H9 (cell line): Measurements from ENCODE around the gene GATAD1. TPM values are rescaled to one million over a fixed set of nuclear protein-coding genes. Genes with fewer than 3 reads are reported as not detected.

ENCODE experiments used
- DNase-seq: peaks from one replicate; pipeline ENCODE4 v3.0.0-alpha.2; 2017
- H2AFZ ChIP-seq: one replicate; pipeline ENCODE4 v1.6.1; 2013; ENCODE audit warnings: mild to moderate bottlenecking, low read length, control low read depth, moderate library complexity
- H2AK5ac ChIP-seq: 2 replicates; pipeline ENCODE4 v1.6.1; 2013; ENCODE audit warnings: low read length, control low read depth, mixed read lengths; ENCODE audit not compliant: insufficient read length
- H2BK120ac ChIP-seq: one replicate; pipeline ENCODE4 v1.6.1; 2013; ENCODE audit warnings: low read depth, mild to moderate bottlenecking, low read length, control low read depth, inconsistent platforms; ENCODE audit not compliant: poor library complexity, severe bottlenecking
- H2BK12ac ChIP-seq: 2 replicates; pipeline ENCODE4 v1.6.1; 2013; ENCODE audit warnings: low read length, control low read depth, mixed read lengths, low read depth; ENCODE audit not compliant: insufficient read length
- H2BK15ac ChIP-seq: 2 replicates; pipeline ENCODE4 v1.6.1; 2013; ENCODE audit warnings: low read depth, low read length, control low read depth
- H2BK20ac ChIP-seq: one replicate; pipeline ENCODE4 v1.6.1; 2013; ENCODE audit warnings: low read depth, mild to moderate bottlenecking, low read length, control low read depth, inconsistent platforms; ENCODE audit not compliant: poor library complexity, severe bottlenecking
- H2BK5ac ChIP-seq: 2 replicates; pipeline ENCODE4 v1.6.1; 2013; ENCODE audit warnings: low read length, control low read depth, mixed read lengths; ENCODE audit not compliant: insufficient read length
- H3K14ac ChIP-seq: 2 replicates; pipeline ENCODE4 v1.6.1; 2013; ENCODE audit warnings: low read length, control low read depth; ENCODE audit not compliant: insufficient read depth
- H3K18ac ChIP-seq: 2 replicates; pipeline ENCODE4 v1.6.1; 2013; ENCODE audit warnings: low read depth, mild to moderate bottlenecking, mixed read lengths, low read length, control low read depth; ENCODE audit not compliant: insufficient read length
- H3K23ac ChIP-seq: 2 replicates; pipeline ENCODE4 v1.6.1; 2013; ENCODE audit warnings: low read length, control low read depth, mixed read lengths, low read depth; ENCODE audit not compliant: insufficient read length
- H3K23me2 ChIP-seq: 2 replicates; pipeline ENCODE4 v1.6.1; 2013; ENCODE audit warnings: low read depth, mild to moderate bottlenecking, mixed read lengths, low read length, control low read depth; ENCODE audit not compliant: insufficient read length, poor library complexity, severe bottlenecking
- H3K27ac ChIP-seq: 2 replicates; pipeline ENCODE4 v1.5.1; 2013; ENCODE audit warnings: low read length, control low read depth, mixed read lengths, low read depth; ENCODE audit not compliant: insufficient read length
- H3K27me3 ChIP-seq: 2 replicates; pipeline ENCODE4 v1.6.1; 2013; ENCODE audit warnings: low read length, control low read depth, inconsistent platforms; ENCODE audit not compliant: insufficient read depth
- H3K4ac ChIP-seq: 2 replicates; pipeline ENCODE4 v1.6.1; 2013; ENCODE audit warnings: low read depth, mild to moderate bottlenecking, control low read depth, inconsistent platforms, low read length, moderate library complexity
- H3K4me1 ChIP-seq: 2 replicates; pipeline ENCODE4 v1.6.1; 2013; ENCODE audit warnings: low read length, control low read depth, inconsistent platforms; ENCODE audit not compliant: insufficient read depth
- H3K4me2 ChIP-seq: 2 replicates; pipeline ENCODE4 v1.6.1; 2013; ENCODE audit warnings: low read length, control low read depth, mixed read lengths; ENCODE audit not compliant: insufficient read length, insufficient read depth
- H3K56ac ChIP-seq: 2 replicates; pipeline ENCODE4 v1.6.1; 2013; ENCODE audit warnings: low read depth, mild to moderate bottlenecking, mixed read lengths, low read length, control low read depth; ENCODE audit not compliant: insufficient read length
- H3K79me1 ChIP-seq: 2 replicates; pipeline ENCODE4 v1.6.1; 2013; ENCODE audit warnings: low read depth, mild to moderate bottlenecking, moderate library complexity, low read length, control low read depth, inconsistent platforms; ENCODE audit not compliant: insufficient read depth, poor library complexity, severe bottlenecking
- H3K79me2 ChIP-seq: 2 replicates; pipeline ENCODE4 v1.6.1; 2013; ENCODE audit warnings: low read length, control low read depth, inconsistent platforms; ENCODE audit not compliant: insufficient read depth
- H3K9ac ChIP-seq: 2 replicates; pipeline ENCODE4 v1.6.1; 2013; ENCODE audit warnings: low read length, control low read depth, mixed read lengths; ENCODE audit not compliant: insufficient read length; ENCODE audit errors: extremely low read depth
- H3K9me3 ChIP-seq: one replicate; pipeline ENCODE4 v1.6.1; 2013; ENCODE audit warnings: low read depth, low read length, inconsistent platforms; ENCODE audit not compliant: control insufficient read depth
- H3T11ph ChIP-seq: one replicate; pipeline ENCODE4 v1.6.1; 2013; ENCODE audit warnings: mild to moderate bottlenecking, low read length, control low read depth, inconsistent platforms
- H4K20me1 ChIP-seq: one replicate; pipeline ENCODE4 v1.6.1; 2013; ENCODE audit not compliant: control insufficient read depth, insufficient read length, insufficient read depth
- H4K5ac ChIP-seq: 2 replicates; pipeline ENCODE4 v1.6.1; 2013; ENCODE audit warnings: low read depth, mild to moderate bottlenecking, mixed read lengths, low read length, control low read depth; ENCODE audit not compliant: insufficient read length
- H4K8ac ChIP-seq: replicated peaks from 2 replicates; pipeline ENCODE4 v1.6.1; 2013; ENCODE audit warnings: low read length, control low read depth, mixed read lengths, low read depth; ENCODE audit not compliant: insufficient read length
- H4K91ac ChIP-seq: 2 replicates; pipeline ENCODE4 v1.6.1; 2013; ENCODE audit warnings: low read depth, mild to moderate bottlenecking, moderate library complexity, mixed read lengths, low read length, control low read depth; ENCODE audit not compliant: insufficient read length
- H3K27ac Mint-ChIP-seq, 3 experiments: 2 replicates in 2 of 3; 3 replicates in 1 of 3; pipeline ENCODE4 v1.8.0; 2020 to 2021; ENCODE audit warnings: mixed read lengths in 3 of 3, mild to moderate bottlenecking in 1 of 3, moderate library complexity in 1 of 3
- H3K27me3 Mint-ChIP-seq: 2 replicates; pipeline ENCODE4 v1.8.0; 2021; ENCODE audit warnings: low read depth, mild to moderate bottlenecking, moderate library complexity, mixed read lengths
- H3K36me3 Mint-ChIP-seq, 3 experiments: 2 replicates in 2 of 3; 3 replicates in 1 of 3; pipeline ENCODE4 v1.8.0; 2020 to 2021; ENCODE audit warnings: low read depth in 3 of 3, mixed read lengths in 3 of 3; ENCODE audit not compliant: insufficient read depth in 1 of 3
- H3K4me1 Mint-ChIP-seq, 2 experiments: 2 replicates each; pipeline ENCODE4 v1.8.0; 2020; ENCODE audit warnings: mixed read lengths in 2 of 2
- H3K4me3 Mint-ChIP-seq, 2 experiments: 2 replicates in 1 of 2; 3 replicates in 1 of 2; pipeline ENCODE4 v1.8.0; 2020 to 2021; ENCODE audit warnings: mild to moderate bottlenecking in 2 of 2, mixed read lengths in 2 of 2, moderate library complexity in 1 of 2
- H3K9me3 Mint-ChIP-seq, 2 experiments: 2 replicates in 1 of 2; 3 replicates in 1 of 2; pipeline ENCODE4 v1.8.0; 2020; ENCODE audit warnings: mild to moderate bottlenecking in 2 of 2, mixed read lengths in 2 of 2, moderate library complexity in 1 of 2
- CTCF ChIP-seq: fragments of 200-600 bp; sonication (generic); conservative IDR thresholded peaks from 3 replicates; pipeline ENCODE4 v1.8.0; 2021; ENCODE audit warnings: antibody characterized with exemption, mild to moderate bottlenecking
- WGBS: extraction: QIAGEN DNeasy Blood & Tissue Kit; methylation state at CpG from one replicate; pipeline ENCODE4 v1.1.7; 2013; ENCODE audit warnings: missing lambda C conversion rate, low lambda C conversion rate, mixed read lengths; ENCODE audit not compliant: insufficient read length; ENCODE audit errors: extremely low coverage; 5-methylcytosine and 5-hydroxymethylcytosine counted together
- total RNA-seq: library from RNA; stranded (reverse); gene quantifications from 2 replicates; pipeline ENCODE4 v1.2.1, GENCODE V29; 2021

Gene GATAD1
- total RNA-seq, 1 experiment from 2014 or later: 36.5 TPM

- Histone ChIP-seq H3K56ac (no peak overlapping the region), H4K91ac (no peak overlapping the region), H3K9ac (no peak overlapping the region), H3K4me2 (no peak overlapping the region), H2BK20ac (no peak overlapping the region), H4K8ac (no peak overlapping the region), H2BK12ac (no peak overlapping the region), H3K4me1 (no peaks in the 10 kb centered on the region), H3K14ac (no peak overlapping the region), H3K23ac (no peak overlapping the region), H2AK5ac (no peak overlapping the region), H3K79me1 (no peaks in the 10 kb centered on the region), H3K79me2 (no peaks in the 10 kb centered on the region), H2BK5ac (no peak overlapping the region), H4K5ac (no peak overlapping the region), H3K27me3 (no peaks in the 10 kb centered on the region), H3K18ac (no peak overlapping the region), H3K23me2 (no peaks in the 10 kb centered on the region), H3K4ac (no peak overlapping the region), H2AFZ (no peak overlapping the region), H4K20me1 (peaks cover 2% of the 10 kb centered on the region), H2BK15ac (no peak overlapping the region), H2BK120ac (no peak overlapping the region), H3T11ph (no peak overlapping the region), H3K9me3 (no peaks in the 10 kb centered on the region), H3K27ac (no peak overlapping the region)
- no peaks in the 10 kb centered on the region for H3K9me3 Mint-ChIP-seq
- H3K4me1 Mint-ChIP-seq: peaks cover 0 to 9% of the 10 kb centered on the region in 2 experiments; a peak in 1 of 4 replicates
- WGBS: no CpG with 5 or more reads among the region's 4 CpGs
- peaks cover 6 to 17% (median 7%) of the 10 kb centered on the region in 3 experiments; a peak in 5 of 7 replicates for H3K36me3 Mint-ChIP-seq
- no peak for TF ChIP-seq CTCF
- H3K27ac Mint-ChIP-seq: peak overlapping the region in 1 of 3 experiments; percentile 87; a peak in 2 of 7 replicates
- no peak overlapping the region for H3K4me3 Mint-ChIP-seq
- DNase-seq: no peak
- H3K27me3 Mint-ChIP-seq: no peaks in the 10 kb centered on the region
Measured at GRCh38 chr7:92402920-92403759, 44.1 kb upstream of the GATAD1 start.
